Activated naive CD4-positive, alpha-beta T cell (primary cell): ENCODE data around the gene HPS4.
A peak's percentile ranks its signal among the peaks of the same experiment; 100 is the strongest.

Experiments used
- DNase-seq, 4 experiments: peaks; one replicate each; lab custom pipeline; 2025; lab: John Stamatoyannopoulos, UW

HPS4 gene

GRCh38 chr22:26464312-26464711 lies 19.3 kb downstream of the HPS4 start:
- DNase-seq: no peak

GRCh38 chr22:26463688-26464087 lies 19.9 kb downstream of the HPS4 start:
- no peak for DNase-seq

- no peak for DNase-seq
Measured at GRCh38 chr22:26463101-26463661, 20.4 kb downstream of the HPS4 start.

GRCh38 chr22:26462641-26463040 lies 20.9 kb downstream of the HPS4 start:
- no peak for DNase-seq

GRCh38 chr22:26462051-26462450 lies 21.5 kb downstream of the HPS4 start:
- DNase-seq: no peak

- DNase-seq: peak in 2 of 4 experiments; percentile 12 to 15
Measured at GRCh38 chr22:26461188-26461810, 22.3 kb downstream of the HPS4 start.

- no peak for DNase-seq
Measured at GRCh38 chr22:26460202-26460601, 23.4 kb downstream of the HPS4 start.

GRCh38 chr22:26457661-26458272 lies 25.8 kb downstream of the HPS4 start:
- DNase-seq: no peak

GRCh38 chr22:26453812-26454500 lies 29.6 kb downstream of the HPS4 start:
- DNase-seq: no peak

- no peak for DNase-seq
Measured at GRCh38 chr22:26453216-26453615, 30.4 kb downstream of the HPS4 start.

- DNase-seq: no peak
Measured at GRCh38 chr22:26452236-26453016, 31.2 kb downstream of the HPS4 start.

GRCh38 chr22:26450453-26451185 lies 33.0 kb downstream of the HPS4 start:
- no peak for DNase-seq

- no peak for DNase-seq
Measured at GRCh38 chr22:26448941-26449340, 34.6 kb downstream of the HPS4 start.

GRCh38 chr22:26448334-26448733 lies 35.2 kb downstream of the HPS4 start:
- no peak for DNase-seq

- DNase-seq: no peak
Measured at GRCh38 chr22:26447584-26448329, 35.8 kb downstream of the HPS4 start.

GRCh38 chr22:26446808-26447515 lies 36.6 kb downstream of the HPS4 start:
- no peak for DNase-seq

GRCh38 chr22:26445577-26446275 lies 37.9 kb downstream of the HPS4 start:
- DNase-seq: no peak

- no peak for DNase-seq
Measured at GRCh38 chr22:26444777-26445176, 38.8 kb downstream of the HPS4 start.

- no peak for DNase-seq
Measured at GRCh38 chr22:26443901-26444690, 39.5 kb downstream of the HPS4 start.
